Activated naive CD4-positive, alpha-beta T cell treated with anti-CD3 and anti-CD28 coated beads for 36 hours (primary cell): ENCODE results near the gene PLA2G5. TPM values are rescaled to one million over a fixed set of nuclear protein-coding genes. Genes with fewer than 3 reads are reported as not detected.

ENCODE experiments used
- CTCF ChIA-PET: fragments of 350-600 bp; sonication (Branson Sonifier 250); formaldehyde crosslinking; loops from one replicate; lab custom pipeline; 2021; ENCODE audit warnings: antibody characterized with exemption; lab: Charles Lee
- DNase-seq: peaks from one replicate; pipeline ENCODE4 v3.0.0-alpha.2; 2020
- H3K27ac Mint-ChIP-seq: one replicate; pipeline ENCODE4 v1.8.0; 2021; ENCODE audit warnings: mild to moderate bottlenecking, mixed read lengths
- H3K27me3 Mint-ChIP-seq: one replicate; pipeline ENCODE4 v1.8.0; 2021; ENCODE audit warnings: low read depth, mixed read lengths
- H3K36me3 Mint-ChIP-seq: one replicate; pipeline ENCODE4 v1.8.0; 2021; ENCODE audit warnings: low read depth, mixed read lengths
- H3K4me1 Mint-ChIP-seq: one replicate; pipeline ENCODE4 v1.8.0; 2021; ENCODE audit warnings: low read depth, mixed read lengths
- H3K4me3 Mint-ChIP-seq: one replicate; pipeline ENCODE4 v1.8.0; 2021; ENCODE audit warnings: mild to moderate bottlenecking, moderate library complexity, mixed read lengths
- H3K9me3 Mint-ChIP-seq: one replicate; pipeline ENCODE4 v1.8.0; 2021; ENCODE audit warnings: mixed read lengths
- intact Hi-C: fragments of 100-400 bp; cut with micrococcal nuclease; formaldehyde crosslinking; loops from one replicate; pipeline ENCODE4 v1.15.1; 2023
- total RNA-seq, 2 experiments: library from RNA; stranded (reverse); gene quantifications; one replicate each; pipeline ENCODE4 v1.2.3, GENCODE V29; 2021

The PLA2G5 gene
- total RNA-seq, 2 experiments from 2014 or later, result not detected

- Mint-ChIP-seq H3K4me3 (no peak overlapping the region), H3K27ac (no peak overlapping the region), H3K27me3 (no peaks in the 10 kb centered on the region), H3K4me1 (no peaks in the 10 kb centered on the region), H3K36me3 (no peaks in the 10 kb centered on the region), H3K9me3 (no peaks in the 10 kb centered on the region)
- CTCF ChIA-PET, result interaction anchor here (0.6 kb wide), 1 partner anchor 8 kb away, joined by 6 read pairs; no protein-coding TSS in a partner anchor
- DNase-seq, result no peak
- intact Hi-C loops, result no loop called here
These were observed 1.4 kb downstream of the PLA2G5 start for GRCh38 chr1:20071416-20071815.

GRCh38 chr1:20072771-20073170, 2.8 kb downstream of the PLA2G5 start:
- H3K27me3 Mint-ChIP-seq, result peaks cover 7% of the 10 kb centered on the region
- H3K9me3 Mint-ChIP-seq, result no peaks in the 10 kb centered on the region
- intact Hi-C loops, result no loop called here
- H3K4me1 Mint-ChIP-seq, result peaks cover 2% of the 10 kb centered on the region
- no peak overlapping the region for H3K4me3 Mint-ChIP-seq
- H3K36me3 Mint-ChIP-seq, result no peaks in the 10 kb centered on the region
- CTCF ChIA-PET, result no interaction called here
- H3K27ac Mint-ChIP-seq, result no peak overlapping the region
- no peak for DNase-seq

DNA sequence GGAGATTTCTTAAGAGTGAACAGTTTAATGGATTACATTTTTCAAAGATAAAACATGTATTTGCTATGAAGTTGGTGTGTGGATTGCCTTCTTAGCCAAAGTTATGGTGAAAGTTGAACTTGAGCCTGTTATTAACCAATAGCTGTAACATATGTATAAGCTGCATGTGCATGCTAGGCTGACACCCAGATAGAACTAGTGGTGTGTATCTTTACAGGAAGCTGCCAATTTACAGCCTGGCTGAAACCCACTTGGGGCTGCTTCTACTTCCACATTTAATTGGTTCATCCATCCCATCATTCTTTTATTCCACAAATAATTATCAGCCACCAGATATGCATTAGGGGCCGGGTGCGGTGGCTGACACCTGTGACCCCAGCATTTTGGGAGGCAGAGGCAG, 3.3 kb downstream of the PLA2G5 start:
- no peak for DNase-seq
- H3K27ac Mint-ChIP-seq, result no peak overlapping the region
- H3K4me3 Mint-ChIP-seq, result no peak overlapping the region
- peaks cover 10% of the 10 kb centered on the region for H3K27me3 Mint-ChIP-seq
- no peaks in the 10 kb centered on the region for H3K36me3 Mint-ChIP-seq
- intact Hi-C loops, result no loop called here
- peaks cover 6% of the 10 kb centered on the region for H3K4me1 Mint-ChIP-seq
- CTCF ChIA-PET, result interaction anchor here (1.4 kb wide), 1 partner anchor 411 kb away, joined by 3 read pairs; no protein-coding TSS in a partner anchor
- H3K9me3 Mint-ChIP-seq, result no peaks in the 10 kb centered on the region

GRCh38 chr1:20074055-20074724, 4.2 kb downstream of the PLA2G5 start:
- Mint-ChIP-seq H3K4me1 (peaks cover 10% of the 10 kb centered on the region), H3K4me3 (no peak overlapping the region), H3K36me3 (no peaks in the 10 kb centered on the region), H3K27me3 (peaks cover 12% of the 10 kb centered on the region), H3K9me3 (no peaks in the 10 kb centered on the region), H3K27ac (no peak overlapping the region)
- intact Hi-C loops, result no loop called here
- DNase-seq, result no peak
- CTCF ChIA-PET, result interaction anchor here (1.4 kb wide), 1 partner anchor 412 kb away, joined by 3 read pairs; no protein-coding TSS in a partner anchor

- Mint-ChIP-seq H3K4me1 (peaks cover 10% of the 10 kb centered on the region), H3K27me3 (peaks cover 12% of the 10 kb centered on the region), H3K9me3 (no peaks in the 10 kb centered on the region), H3K36me3 (no peaks in the 10 kb centered on the region), H3K4me3 (no peak overlapping the region), H3K27ac (no peak overlapping the region)
- no peak for DNase-seq
- intact Hi-C loops, result no loop called here
- CTCF ChIA-PET, result no interaction called here
These were observed 4.8 kb downstream of the PLA2G5 start for GRCh38 chr1:20074725-20075171.

DNA sequence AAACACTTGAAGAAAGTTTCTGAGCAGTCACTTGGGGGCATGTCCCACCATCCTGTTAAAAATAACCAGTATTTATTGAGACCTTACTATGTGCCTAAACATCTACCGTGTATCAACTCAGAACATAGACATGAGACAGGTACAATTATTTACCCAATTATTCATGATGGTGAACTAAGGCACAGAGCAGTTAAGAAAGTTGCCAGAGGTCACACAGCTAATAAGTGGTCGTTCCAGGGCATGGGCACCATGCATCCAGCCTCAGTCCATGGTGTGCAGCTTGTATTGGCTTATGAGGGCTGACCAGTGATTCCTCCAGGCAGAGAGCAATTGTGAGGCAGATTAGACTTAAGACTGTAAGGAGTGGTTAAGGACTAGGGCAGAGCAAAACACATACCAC, 5.4 kb downstream of the PLA2G5 start:
- peaks cover 12% of the 10 kb centered on the region for H3K27me3 Mint-ChIP-seq
- H3K9me3 Mint-ChIP-seq, result no peaks in the 10 kb centered on the region
- H3K4me1 Mint-ChIP-seq, result peaks cover 10% of the 10 kb centered on the region
- no peak for DNase-seq
- CTCF ChIA-PET, result interaction anchor here (0.6 kb wide), 1 partner anchor 18 kb away, joined by 4 read pairs; no protein-coding TSS in a partner anchor
- no peak overlapping the region for H3K27ac Mint-ChIP-seq
- H3K4me3 Mint-ChIP-seq, result no peak overlapping the region
- intact Hi-C loops, result no loop called here
- H3K36me3 Mint-ChIP-seq, result no peaks in the 10 kb centered on the region

- no peak overlapping the region for H3K27ac Mint-ChIP-seq
- H3K4me1 Mint-ChIP-seq, result peaks cover 10% of the 10 kb centered on the region
- intact Hi-C loops, result no loop called here
- H3K9me3 Mint-ChIP-seq, result no peaks in the 10 kb centered on the region
- no peaks in the 10 kb centered on the region for H3K36me3 Mint-ChIP-seq
- DNase-seq, result no peak
- peaks cover 18% of the 10 kb centered on the region for H3K27me3 Mint-ChIP-seq
- no peak overlapping the region for H3K4me3 Mint-ChIP-seq
- CTCF ChIA-PET, result interaction anchor here (0.7 kb wide), 1 partner anchor 14 kb away, joined by 3 read pairs; no protein-coding TSS in a partner anchor
These were observed 6.2 kb downstream of the PLA2G5 start for GRCh38 chr1:20076223-20076622.

DNA sequence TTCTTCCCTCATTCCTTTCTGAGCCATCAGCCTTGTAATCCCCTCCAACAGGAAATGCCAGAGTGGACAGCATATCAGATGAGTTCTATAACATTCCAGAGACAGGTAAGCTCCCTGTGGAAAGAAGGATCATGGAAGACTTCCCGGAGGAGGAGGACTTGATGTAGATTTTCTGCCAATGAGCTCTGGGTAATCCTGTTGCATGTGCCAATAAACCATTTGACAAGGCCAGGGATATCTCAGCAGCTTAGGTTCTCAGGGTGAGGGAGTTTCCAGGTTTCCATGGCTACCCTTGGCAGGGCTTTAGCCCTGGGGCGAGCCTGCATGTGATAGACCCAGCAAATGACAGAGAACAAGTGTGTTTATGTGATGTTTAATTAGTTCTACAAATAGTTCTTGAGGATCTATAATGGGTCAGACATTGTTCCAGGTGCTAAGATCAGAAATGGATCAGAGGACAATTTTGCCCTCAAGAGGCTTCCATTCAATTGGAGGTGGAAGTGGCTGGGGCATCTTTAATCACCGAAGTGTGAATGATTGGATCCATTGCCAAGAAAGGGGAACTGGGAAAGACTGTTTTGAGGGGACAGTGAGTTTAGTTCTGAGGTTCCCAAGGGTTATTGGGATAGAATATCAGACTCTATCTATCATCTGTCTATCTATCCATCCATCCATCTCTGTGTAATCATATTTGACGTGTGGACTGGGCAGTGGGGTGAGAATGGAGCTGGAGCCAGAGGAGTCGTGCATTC, 6.9 kb downstream of the PLA2G5 start:
- DNase-seq, result no peak
- Mint-ChIP-seq H3K27ac (no peak overlapping the region), H3K27me3 (peaks cover 21% of the 10 kb centered on the region), H3K9me3 (no peaks in the 10 kb centered on the region), H3K4me3 (no peak overlapping the region), H3K4me1 (peaks cover 10% of the 10 kb centered on the region), H3K36me3 (no peaks in the 10 kb centered on the region)
- CTCF ChIA-PET, result interaction anchor here (0.7 kb wide), 1 partner anchor 13 kb away, joined by 3 read pairs; no protein-coding TSS in a partner anchor
- intact Hi-C loops, result no loop called here

DNA sequence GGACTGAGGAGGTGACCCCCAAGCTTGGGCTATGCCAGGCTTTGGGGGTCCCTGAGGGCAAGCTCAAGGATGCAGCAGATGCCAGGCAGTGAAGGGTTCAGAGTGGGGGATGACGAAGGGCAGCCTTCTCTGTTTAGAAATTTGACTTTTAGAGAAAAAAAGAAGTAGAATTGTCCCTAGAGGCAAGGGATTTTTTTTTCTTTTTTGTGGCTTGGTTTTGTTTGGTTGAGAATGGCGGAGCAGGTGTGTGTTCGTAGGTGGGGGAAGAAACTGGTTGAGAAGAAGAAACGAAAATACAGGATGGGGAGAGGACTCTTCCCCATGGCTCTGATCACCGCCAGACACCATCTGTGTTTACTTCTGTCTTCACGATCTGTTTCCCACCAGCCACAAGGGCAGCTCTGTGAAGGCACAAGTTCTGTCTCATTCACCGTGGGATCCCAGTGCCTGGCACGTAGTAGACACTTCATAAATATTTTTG, 8.2 kb downstream of the PLA2G5 start:
- Mint-ChIP-seq H3K4me3 (no peak overlapping the region), H3K27me3 (peaks cover 21% of the 10 kb centered on the region), H3K9me3 (no peaks in the 10 kb centered on the region), H3K27ac (no peak overlapping the region), H3K4me1 (peaks cover 10% of the 10 kb centered on the region), H3K36me3 (no peaks in the 10 kb centered on the region)
- no peak for DNase-seq
- CTCF ChIA-PET, result no interaction called here
- intact Hi-C loops, result no loop called here

GRCh38 chr1:20078711-20079110, 8.7 kb downstream of the PLA2G5 start:
- Mint-ChIP-seq H3K27me3 (peaks cover 21% of the 10 kb centered on the region), H3K9me3 (no peaks in the 10 kb centered on the region), H3K27ac (no peak overlapping the region), H3K36me3 (no peaks in the 10 kb centered on the region), H3K4me1 (peaks cover 10% of the 10 kb centered on the region), H3K4me3 (no peak overlapping the region)
- CTCF ChIA-PET, result interaction anchor here (0.6 to 0.7 kb wide), 2 partner anchors 8 to 613 kb away, joined by 3 to 6 read pairs; no protein-coding TSS in a partner anchor
- DNase-seq, result no peak
- intact Hi-C loops, result no loop called here

DNA sequence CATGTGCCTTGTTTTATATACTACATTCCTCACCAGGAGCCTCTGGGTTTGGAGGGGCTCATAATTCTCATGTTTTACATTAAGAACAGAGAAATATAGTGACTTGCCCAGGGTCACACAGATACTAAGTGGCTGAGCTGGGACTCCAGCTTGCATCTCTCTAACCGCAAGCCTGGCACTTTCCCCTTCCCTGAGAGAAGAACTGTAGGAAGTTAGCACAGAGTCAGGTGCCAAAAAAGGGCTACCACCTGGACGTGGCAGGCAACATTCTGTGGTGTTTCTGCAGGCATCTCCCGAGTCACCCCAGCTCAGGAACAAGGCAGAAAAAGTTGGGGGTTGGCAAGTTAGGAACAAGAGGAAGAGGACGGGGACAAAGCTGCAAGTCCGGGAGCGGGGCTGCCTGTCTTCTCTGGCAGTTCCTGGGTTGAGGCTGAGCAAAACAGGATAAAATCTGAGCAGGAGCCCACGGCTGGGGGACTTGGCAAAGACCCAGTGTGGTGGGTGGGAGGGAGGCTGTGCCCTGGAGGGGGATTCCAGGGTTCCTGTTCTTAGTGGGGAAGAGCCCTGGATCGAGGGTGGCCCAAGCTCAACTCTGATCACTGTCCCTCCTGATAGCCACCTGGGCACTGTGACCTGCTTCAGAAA, 9.8 kb downstream of the PLA2G5 start:
- Mint-ChIP-seq H3K27me3 (peaks cover 21% of the 10 kb centered on the region), H3K4me3 (no peak overlapping the region), H3K36me3 (no peaks in the 10 kb centered on the region), H3K4me1 (peaks cover 10% of the 10 kb centered on the region), H3K9me3 (no peaks in the 10 kb centered on the region), H3K27ac (no peak overlapping the region)
- CTCF ChIA-PET, result interaction anchor here (0.6 kb wide), 1 partner anchor 614 kb away, joined by 3 read pairs; no protein-coding TSS in a partner anchor
- intact Hi-C loops, result no loop called here
- no peak for DNase-seq
